GM19328 (cell line): ENCODE measurements around the gene ZNF574.

Experiments
- ATAC-seq: cut with Tn5 transposase; IDR thresholded peaks from one replicate; pipeline ENCODE4 v1.9.1; 2021; ENCODE audit warnings: mild to moderate bottlenecking, moderate library complexity; ENCODE audit not compliant: unreplicated experiment

Gene ZNF574

GRCh38 chr19:42079886-42080763 is 4.2 kb downstream of the ZNF574 start:
- ATAC-seq: no peak

- ATAC-seq: no peak
These were observed 4.9 kb downstream of the ZNF574 start for GRCh38 chr19:42080764-42081375.

GRCh38 chr19:42081584-42082203 is 5.7 kb downstream of the ZNF574 start:
- ATAC-seq: no peak

- no peak for ATAC-seq
These were observed 7.6 kb downstream of the ZNF574 start for GRCh38 chr19:42083537-42083936.

- ATAC-seq: no peak
These were observed 10.3 kb downstream of the ZNF574 start for GRCh38 chr19:42086188-42086736.

GRCh38 chr19:42086770-42087550 is 11.0 kb downstream of the ZNF574 start:
- ATAC-seq: no peak

GRCh38 chr19:42088471-42089190 is 12.7 kb downstream of the ZNF574 start:
- no peak for ATAC-seq

GRCh38 chr19:42089191-42089750 is 13.3 kb downstream of the ZNF574 start:
- no peak for ATAC-seq

GRCh38 chr19:42089772-42090171 is 13.8 kb downstream of the ZNF574 start:
- no peak for ATAC-seq

- ATAC-seq: no peak
These were observed 14.7 kb downstream of the ZNF574 start for GRCh38 chr19:42090672-42091071.

GRCh38 chr19:42091300-42091699 is 15.3 kb downstream of the ZNF574 start:
- no peak for ATAC-seq

GRCh38 chr19:42091742-42092141 is 15.8 kb downstream of the ZNF574 start:
- ATAC-seq: no peak

- ATAC-seq: no peak
These were observed 16.4 kb downstream of the ZNF574 start for GRCh38 chr19:42092350-42092749.

- ATAC-seq: no peak
These were observed 17.5 kb downstream of the ZNF574 start for GRCh38 chr19:42093505-42093904.

- ATAC-seq: no peak
These were observed 18.0 kb downstream of the ZNF574 start for GRCh38 chr19:42093926-42094325.

GRCh38 chr19:42095142-42095813 is 19.3 kb downstream of the ZNF574 start:
- no peak for ATAC-seq

- ATAC-seq: no peak
These were observed 19.9 kb downstream of the ZNF574 start for GRCh38 chr19:42095814-42096230.

- no peak for ATAC-seq
These were observed 20.4 kb downstream of the ZNF574 start for GRCh38 chr19:42096255-42096837.

- no peak for ATAC-seq
These were observed 21.5 kb downstream of the ZNF574 start for GRCh38 chr19:42097461-42097860.
